GM19025 (cell line): ENCODE measurements around the gene C19orf85.
"Not testable (repeated sequence)": the region's sequence is repeated elsewhere in the genome, so short reads cannot be mapped to it uniquely, and the experiment has no call there.

Experiments
- ATAC-seq: cut with Tn5 transposase; IDR thresholded peaks from one replicate; pipeline ENCODE4 v1.9.1; 2021; ENCODE audit warnings: mild to moderate bottlenecking, low read depth, moderate library complexity; ENCODE audit not compliant: unreplicated experiment

Gene C19orf85

GRCh38 chr19:55443824-55444480, 20.6 kb downstream of the C19orf85 start:
- no peak for ATAC-seq

GRCh38 chr19:55443045-55443823, 21.3 kb downstream of the C19orf85 start, which contains the start of gene SHISA7:
Gene SHISA7, minus strand, starts transcription at chr19:55443300. Its CDS starts 437 bp downstream, at chr19:55442863.
- ATAC-seq, result no peak

- ATAC-seq, result no peak
These were observed 22.1 kb downstream of the C19orf85 start for GRCh38 chr19:55442372-55442961.

- no peak for ATAC-seq
These were observed 22.7 kb downstream of the C19orf85 start for GRCh38 chr19:55441692-55442321.

- ATAC-seq, result no peak
These were observed 23.2 kb downstream of the C19orf85 start for GRCh38 chr19:55441319-55441691.

- no peak for ATAC-seq
These were observed 24.0 kb downstream of the C19orf85 start for GRCh38 chr19:55440411-55441105.

- ATAC-seq, result no peak
These were observed 25.5 kb downstream of the C19orf85 start for GRCh38 chr19:55439052-55439451.

GRCh38 chr19:55437410-55437809, 27.1 kb downstream of the C19orf85 start:
- no peak for ATAC-seq

- ATAC-seq, result no peak
These were observed 27.7 kb downstream of the C19orf85 start for GRCh38 chr19:55436847-55437246.

- ATAC-seq, result no peak
These were observed 29.5 kb downstream of the C19orf85 start for GRCh38 chr19:55435020-55435419.

- ATAC-seq, result no peak
These were observed 30.1 kb downstream of the C19orf85 start for GRCh38 chr19:55434356-55434919.

GRCh38 chr19:55433292-55433691, 31.3 kb downstream of the C19orf85 start:
- no peak for ATAC-seq

- ATAC-seq, result no peak
These were observed 32.2 kb downstream of the C19orf85 start for GRCh38 chr19:55432241-55432959.

- ATAC-seq, result no peak
These were observed 33.4 kb downstream of the C19orf85 start for GRCh38 chr19:55431183-55431582.

- no peak for ATAC-seq
These were observed 38.5 kb downstream of the C19orf85 start for GRCh38 chr19:55426042-55426441.

GRCh38 chr19:55424518-55424917, 40.0 kb downstream of the C19orf85 start:
- ATAC-seq, result no peak

- ATAC-seq, result no peak
These were observed 41.1 kb downstream of the C19orf85 start for GRCh38 chr19:55423225-55424005.

GRCh38 chr19:55421281-55421680, 43.3 kb downstream of the C19orf85 start:
- ATAC-seq, result not testable (repeated sequence)
